Calu3 (cell line): ENCODE measurements around the gene PTPN12. TPM values are rescaled to one million over a fixed set of nuclear protein-coding genes. Genes with fewer than 3 reads are reported as not detected.

Experiments used
- BruUV-seq: library from RNA; stranded (reverse); fragments of 400-500 nt; replicated peaks from 2 replicates; lab custom pipeline; 2021; lab: Mats Ljungman, UMichigan
- CTCF ChIA-PET: fragments of 300-600 bp; sonication (Branson Sonifier 250); formaldehyde crosslinking; loops from one replicate; lab custom pipeline; 2022; ENCODE audit warnings: antibody characterized with exemption; lab: Charles Lee
- DNase-seq: peaks from one replicate; pipeline ENCODE4 v3.0.0; 2022
- H3K27ac Mint-ChIP-seq: one replicate; pipeline ENCODE4 v1.8.0; 2022; ENCODE audit warnings: mixed read lengths; ENCODE audit not compliant: unreplicated experiment
- H3K27me3 Mint-ChIP-seq: one replicate; pipeline ENCODE4 v1.8.0; 2022; ENCODE audit warnings: mixed read lengths; ENCODE audit not compliant: unreplicated experiment
- H3K36me3 Mint-ChIP-seq: one replicate; pipeline ENCODE4 v1.8.0; 2022; ENCODE audit warnings: mild to moderate bottlenecking, moderate library complexity, mixed read lengths; ENCODE audit not compliant: insufficient read depth, unreplicated experiment
- H3K4me1 Mint-ChIP-seq: one replicate; pipeline ENCODE4 v1.8.0; 2022; ENCODE audit warnings: mild to moderate bottlenecking, low read depth, mixed read lengths; ENCODE audit not compliant: unreplicated experiment
- H3K4me3 Mint-ChIP-seq: one replicate; pipeline ENCODE4 v1.8.0; 2022; ENCODE audit warnings: mild to moderate bottlenecking, low read depth, moderate library complexity, mixed read lengths; ENCODE audit not compliant: unreplicated experiment
- H3K9me3 Mint-ChIP-seq: one replicate; pipeline ENCODE4 v1.8.0; 2022; ENCODE audit warnings: low read depth, mixed read lengths; ENCODE audit not compliant: unreplicated experiment
- intact Hi-C: fragments of 100-400 bp; cut with micrococcal nuclease; formaldehyde crosslinking; loops from one replicate; pipeline ENCODE4 v1.10.0; 2022; ENCODE audit not compliant: unreplicated experiment
- total RNA-seq: library from RNA; stranded (reverse); gene quantifications from 2 replicates; pipeline ENCODE4 v1.2.3, GENCODE V29; 2022
- TF ChIP-seq, protein P1 (sequence below): fragments of 200-600 bp; IDR thresholded peaks from one replicate; pipeline ENCODE4 v1.8.0; 2022; ENCODE audit warnings: antibody characterized with exemption; ENCODE audit not compliant: unreplicated experiment

Gene PTPN12
- total RNA-seq, 1 experiment from 2014 or later: 61.2 TPM

DNA sequence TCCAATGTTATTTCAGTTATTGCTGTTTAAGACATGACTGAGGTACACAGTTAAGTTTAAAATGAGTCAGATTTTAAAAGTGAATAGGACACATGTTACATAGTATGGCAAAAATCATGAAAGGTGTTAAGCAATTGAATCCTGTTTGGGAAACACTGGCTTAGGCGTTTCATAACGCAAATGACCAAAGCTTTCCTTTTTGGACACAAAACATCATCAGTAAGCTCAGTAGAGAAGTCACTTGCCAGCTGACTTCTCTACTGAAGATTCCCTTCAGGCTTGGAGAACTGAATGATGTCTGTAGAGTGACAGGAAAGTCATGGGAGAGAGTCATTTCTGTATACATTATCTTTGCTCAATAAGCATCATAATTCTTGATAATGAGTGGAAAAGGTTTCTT lies 94.7 kb downstream of the PTPN12 start:
- intact Hi-C loops: no loop called here
- no peaks in the 10 kb centered on the region for H3K9me3 Mint-ChIP-seq
- peaks cover 12% of the 10 kb centered on the region for H3K36me3 Mint-ChIP-seq
- TF ChIP-seq, protein P1, sequence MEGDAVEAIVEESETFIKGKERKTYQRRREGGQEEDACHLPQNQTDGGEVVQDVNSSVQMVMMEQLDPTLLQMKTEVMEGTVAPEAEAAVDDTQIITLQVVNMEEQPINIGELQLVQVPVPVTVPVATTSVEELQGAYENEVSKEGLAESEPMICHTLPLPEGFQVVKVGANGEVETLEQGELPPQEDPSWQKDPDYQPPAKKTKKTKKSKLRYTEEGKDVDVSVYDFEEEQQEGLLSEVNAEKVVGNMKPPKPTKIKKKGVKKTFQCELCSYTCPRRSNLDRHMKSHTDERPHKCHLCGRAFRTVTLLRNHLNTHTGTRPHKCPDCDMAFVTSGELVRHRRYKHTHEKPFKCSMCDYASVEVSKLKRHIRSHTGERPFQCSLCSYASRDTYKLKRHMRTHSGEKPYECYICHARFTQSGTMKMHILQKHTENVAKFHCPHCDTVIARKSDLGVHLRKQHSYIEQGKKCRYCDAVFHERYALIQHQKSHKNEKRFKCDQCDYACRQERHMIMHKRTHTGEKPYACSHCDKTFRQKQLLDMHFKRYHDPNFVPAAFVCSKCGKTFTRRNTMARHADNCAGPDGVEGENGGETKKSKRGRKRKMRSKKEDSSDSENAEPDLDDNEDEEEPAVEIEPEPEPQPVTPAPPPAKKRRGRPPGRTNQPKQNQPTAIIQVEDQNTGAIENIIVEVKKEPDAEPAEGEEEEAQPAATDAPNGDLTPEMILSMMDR: no peak
- CTCF ChIA-PET: no interaction called here
- no peak overlapping the region for H3K27ac Mint-ChIP-seq
- no peaks in the 10 kb centered on the region for H3K4me1 Mint-ChIP-seq
- BruUV-seq: no TSS peak
- no peak overlapping the region for H3K4me3 Mint-ChIP-seq
- DNase-seq: no peak
- H3K27me3 Mint-ChIP-seq: no peaks in the 10 kb centered on the region

DNA sequence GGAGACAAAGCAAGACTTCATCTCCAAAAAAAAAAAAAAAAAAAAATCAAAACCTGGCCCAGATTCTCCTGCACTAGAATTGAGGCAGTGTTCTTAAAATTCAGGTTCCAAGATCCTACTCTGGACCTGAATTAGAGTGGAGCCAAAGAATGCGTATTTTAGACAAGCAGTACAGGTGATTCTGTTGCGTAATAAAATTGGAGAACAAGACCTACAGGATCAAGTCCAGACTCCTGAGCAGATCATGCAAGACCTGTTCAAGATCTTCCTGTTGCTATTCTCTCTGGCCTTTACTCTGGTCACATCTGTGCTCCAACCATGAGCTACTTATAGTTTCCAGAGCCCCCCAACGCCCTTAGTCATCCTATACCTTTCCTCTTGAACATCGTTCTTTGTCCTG lies 107.7 kb downstream of the PTPN12 start:
- Mint-ChIP-seq H3K4me3 (no peak overlapping the region), H3K27me3 (no peaks in the 10 kb centered on the region), H3K4me1 (peaks cover 8% of the 10 kb centered on the region), H3K36me3 (peaks cover 44% of the 10 kb centered on the region), H3K27ac (peak overlapping the region; percentile 44), H3K9me3 (no peaks in the 10 kb centered on the region)
- no peak for DNase-seq
- intact Hi-C loops: no loop called here
- no TSS peak for BruUV-seq
- TF ChIP-seq, protein P1: no peak
- CTCF ChIA-PET: no interaction called here

DNA sequence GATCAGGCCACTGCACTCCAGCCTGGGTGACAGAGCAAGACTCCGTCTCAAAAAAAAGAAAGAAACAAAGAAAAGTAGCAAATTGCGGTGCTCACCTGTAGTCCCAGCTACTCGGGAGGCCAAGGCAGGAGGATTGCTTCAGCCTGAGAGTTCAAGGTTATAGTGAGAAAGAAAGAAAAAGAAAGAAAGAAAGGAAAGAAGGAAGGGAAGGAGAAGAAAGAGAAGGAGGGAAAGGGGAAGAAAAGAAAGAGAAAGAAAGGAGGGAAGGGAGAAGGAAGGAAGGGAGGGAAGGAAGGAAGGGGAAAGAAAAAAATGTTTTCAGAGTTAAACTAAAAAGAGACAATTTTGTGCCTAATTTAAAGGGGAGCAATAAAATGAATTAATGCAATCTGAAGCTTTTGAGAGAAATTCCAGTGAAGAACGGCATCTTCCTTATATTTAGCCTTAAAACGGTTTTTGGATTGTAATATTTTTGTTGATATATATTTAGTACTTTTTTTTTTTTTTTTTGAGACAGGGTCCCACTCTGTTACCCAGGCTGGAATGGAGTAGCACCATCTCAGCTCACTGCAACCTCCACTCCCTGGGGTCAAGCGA lies 111.7 kb downstream of the PTPN12 start:
- peaks cover 24% of the 10 kb centered on the region for H3K36me3 Mint-ChIP-seq
- no peaks in the 10 kb centered on the region for H3K9me3 Mint-ChIP-seq
- BruUV-seq: no TSS peak
- intact Hi-C loops: no loop called here
- TF ChIP-seq, protein P1: no peak
- peaks cover 8% of the 10 kb centered on the region for H3K4me1 Mint-ChIP-seq
- no peaks in the 10 kb centered on the region for H3K27me3 Mint-ChIP-seq
- H3K4me3 Mint-ChIP-seq: no peak overlapping the region
- DNase-seq: no peak
- CTCF ChIA-PET: no interaction called here
- no peak overlapping the region for H3K27ac Mint-ChIP-seq

DNA sequence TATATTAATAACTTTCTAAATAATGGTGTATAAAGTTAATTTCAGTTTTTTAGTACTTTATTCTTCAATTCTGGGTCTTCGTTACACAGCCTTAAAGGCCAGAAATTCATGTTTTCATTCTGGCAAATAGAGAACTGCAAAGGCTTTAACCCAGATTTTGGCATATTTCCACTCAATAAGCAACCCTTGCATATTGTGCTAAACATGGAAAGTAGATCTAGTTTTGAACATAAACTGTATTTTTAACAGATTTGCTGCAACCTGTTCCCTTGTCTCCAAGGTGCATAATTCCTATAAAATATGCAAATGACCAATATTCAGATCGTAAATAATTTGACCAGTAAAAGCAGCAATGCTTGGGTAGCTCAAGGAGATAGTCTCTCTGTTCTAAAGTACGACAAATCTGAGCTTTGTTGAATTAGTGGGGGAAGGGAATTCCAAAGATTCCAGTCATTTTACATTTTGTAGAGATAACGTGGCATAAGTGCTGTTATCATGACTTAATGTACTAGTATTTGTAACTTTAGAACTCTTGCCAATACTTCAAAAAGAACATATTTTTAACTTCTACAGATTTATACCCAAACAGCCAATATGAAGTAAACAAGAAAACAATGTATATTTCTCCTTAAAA lies 112.7 kb downstream of the PTPN12 start:
- Mint-ChIP-seq H3K36me3 (peaks cover 22% of the 10 kb centered on the region), H3K4me3 (no peak overlapping the region)

More for the DNA sequence above, 112.7 kb downstream of the PTPN12 start:
- H3K27ac Mint-ChIP-seq: no peak overlapping the region
- no peaks in the 10 kb centered on the region for H3K27me3 Mint-ChIP-seq
- H3K9me3 Mint-ChIP-seq: no peaks in the 10 kb centered on the region
- intact Hi-C loops: no loop called here
- peaks cover 8% of the 10 kb centered on the region for H3K4me1 Mint-ChIP-seq
- CTCF ChIA-PET: no interaction called here
- DNase-seq: no peak
- TF ChIP-seq, protein P1: no peak
- no TSS peak for BruUV-seq
